ENCODE results near the gene ZNF609. TPM values are rescaled to one million over a fixed set of nuclear protein-coding genes. Genes with fewer than 3 reads are reported as not detected.

ZNF609 gene
- total RNA-seq, 1 donor from 2014 or later, result 21.5 TPM

- TF ChIP-seq CTCF (IDR thresholded peaks at IDR 0.05), result no peak
- no peak for TF ChIP-seq EZH2phosphoT487 (IDR thresholded peaks at IDR 0.05)
- no peak for TF ChIP-seq EZH2 (IDR thresholded peaks at IDR 0.05)
- no peaks in the 10 kb centered on the region for H3K9me3 Mint-ChIP-seq
- H3K4me1 Mint-ChIP-seq, result peaks cover 15% of the 10 kb centered on the region
- Histone ChIP-seq H3K4me2 (no peak overlapping the region), H3K9ac (no peak overlapping the region), H2AFZ (replicated peaks) (no peak overlapping the region), H3K27me3 (no peaks in the 10 kb centered on the region), H3F3A (ENCODE audit: low read depth) (peaks cover 5% of the 10 kb centered on the region), H3K79me2 (ENCODE audit: low read depth) (peaks cover 100% of the 10 kb centered on the region), H3K4me3 (no peak overlapping the region), H3K36me3 (no peaks in the 10 kb centered on the region), H3K9me3 (ENCODE audit: low read depth) (no peaks in the 10 kb centered on the region), H4K20me1 (ENCODE audit: low read depth) (peaks cover 76% of the 10 kb centered on the region), H3K27ac (no peak overlapping the region), H3K4me1 (peaks cover 7% of the 10 kb centered on the region)
- H3K27ac Mint-ChIP-seq, result no peak overlapping the region
- DNase-seq (ENCODE audit: low spot score), result no peak
- H3K4me3 Mint-ChIP-seq, result no peak overlapping the region
- peaks cover 7% of the 10 kb centered on the region for H3K36me3 Mint-ChIP-seq
- peaks cover 3% of the 10 kb centered on the region for H3K27me3 Mint-ChIP-seq (ENCODE audit: insufficient read depth, low read depth)
Measured at GRCh38 chr15:64474846-64475245, 14.5 kb downstream of the ZNF609 start.

GRCh38 chr15:64476550-64476949, 16.2 kb downstream of the ZNF609 start:
- peaks cover 7% of the 10 kb centered on the region for H3K4me1 ChIP-seq
- no peaks in the 10 kb centered on the region for H3K9me3 ChIP-seq (ENCODE audit: low read depth)
- H3K79me2 ChIP-seq (ENCODE audit: low read depth), result peaks cover 100% of the 10 kb centered on the region
- H3K27ac ChIP-seq, result peak overlapping the region; percentile 77
- peaks cover 3% of the 10 kb centered on the region for H3K27me3 Mint-ChIP-seq (ENCODE audit: insufficient read depth, low read depth)
- no peak for DNase-seq (ENCODE audit: low spot score)
- TF ChIP-seq CTCF (IDR thresholded peaks at IDR 0.05) (no peak), EZH2phosphoT487 (IDR thresholded peaks at IDR 0.05) (no peak), EZH2 (IDR thresholded peaks at IDR 0.05) (no peak)
- no peak overlapping the region for H3K27ac Mint-ChIP-seq
- H3F3A ChIP-seq (ENCODE audit: low read depth), result peaks cover 5% of the 10 kb centered on the region
- no peak overlapping the region for H2AFZ ChIP-seq (replicated peaks)
- H3K36me3 ChIP-seq, result no peaks in the 10 kb centered on the region
- peaks cover 18% of the 10 kb centered on the region for H3K4me1 Mint-ChIP-seq
- no peaks in the 10 kb centered on the region for H3K27me3 ChIP-seq
- H4K20me1 ChIP-seq (ENCODE audit: low read depth), result peaks cover 71% of the 10 kb centered on the region
- H3K9me3 Mint-ChIP-seq, result no peaks in the 10 kb centered on the region
- H3K4me3 Mint-ChIP-seq, result no peak overlapping the region
- no peak overlapping the region for H3K9ac ChIP-seq
- peaks cover 7% of the 10 kb centered on the region for H3K36me3 Mint-ChIP-seq
- no peak overlapping the region for H3K4me3 ChIP-seq
- H3K4me2 ChIP-seq, result no peak overlapping the region

- Histone ChIP-seq H3K36me3 (no peaks in the 10 kb centered on the region), H4K20me1 (ENCODE audit: low read depth) (peaks cover 62% of the 10 kb centered on the region), H3K4me1 (peaks cover 7% of the 10 kb centered on the region), H3K27ac (no peak overlapping the region), H3K9me3 (ENCODE audit: low read depth) (no peaks in the 10 kb centered on the region), H2AFZ (replicated peaks) (no peak overlapping the region), H3K27me3 (no peaks in the 10 kb centered on the region), H3K79me2 (ENCODE audit: low read depth) (peaks cover 99% of the 10 kb centered on the region), H3K9ac (no peak overlapping the region), H3K4me3 (no peak overlapping the region), H3F3A (ENCODE audit: low read depth) (peaks cover 5% of the 10 kb centered on the region), H3K4me2 (no peak overlapping the region)
- Mint-ChIP-seq H3K27ac (no peak overlapping the region), H3K4me3 (no peak overlapping the region), H3K4me1 (peaks cover 18% of the 10 kb centered on the region), H3K36me3 (peaks cover 7% of the 10 kb centered on the region), H3K9me3 (no peaks in the 10 kb centered on the region), H3K27me3 (ENCODE audit: insufficient read depth, low read depth) (peaks cover 3% of the 10 kb centered on the region)
- no peak for TF ChIP-seq EZH2phosphoT487 (IDR thresholded peaks at IDR 0.05)
- TF ChIP-seq CTCF (IDR thresholded peaks at IDR 0.05), result no peak
- TF ChIP-seq EZH2 (IDR thresholded peaks at IDR 0.05), result no peak
- no peak for DNase-seq (ENCODE audit: low spot score)
Measured at GRCh38 chr15:64478863-64479262, 18.5 kb downstream of the ZNF609 start.

All from neural progenitor cell (in vitro differentiated cells).